ENCODE results near the gene RAD51B. TPM values are rescaled to one million over a fixed set of nuclear protein-coding genes. Genes with fewer than 3 reads are reported as not detected.

Gene RAD51B
- total and polyA plus RNA-seq, 2 experiments from 2014 or later: 11.7 to 17.8 TPM

- no peak for DNase-seq (ENCODE audit: low read depth in 1 of 2, low spot score in 1 of 2)
- H3K27ac ChIP-seq: no peak overlapping the region
- peaks cover 7% of the 10 kb centered on the region for H3K4me1 ChIP-seq (ENCODE audit: low read depth)
These were observed 696.8 kb downstream of the RAD51B start for GRCh38 chr14:68516342-68516741.

GRCh38 chr14:68518166-68518565, 698.6 kb downstream of the RAD51B start:
- Histone ChIP-seq H3K4me3 (no peak overlapping the region), H3K4me1 (ENCODE audit: low read depth) (peaks cover 10% of the 10 kb centered on the region), H3K36me3 (no peaks in the 10 kb centered on the region), H3K9me3 (ENCODE audit: low read depth) (no peaks in the 10 kb centered on the region), H3K27ac (no peak overlapping the region), H3K27me3 (no peaks in the 10 kb centered on the region)
- DNase-seq (ENCODE audit: low read depth in 1 of 2, low spot score in 1 of 2): no peak
- no peak for TF ChIP-seq CTCF (IDR thresholded peaks at IDR 0.05; ENCODE audit: low read depth, low read length)

More at GRCh38 chr14:68516342-68516741, 696.8 kb downstream of the RAD51B start:
- TF ChIP-seq CTCF (IDR thresholded peaks at IDR 0.05; ENCODE audit: low read depth, low read length): no peak
- H3K36me3 ChIP-seq: no peaks in the 10 kb centered on the region
- H3K27me3 ChIP-seq: no peaks in the 10 kb centered on the region
- no peaks in the 10 kb centered on the region for H3K9me3 ChIP-seq (ENCODE audit: low read depth)
- no peak overlapping the region for H3K4me3 ChIP-seq

GRCh38 chr14:68518761-68519670, 699.4 kb downstream of the RAD51B start:
- no peak for TF ChIP-seq CTCF (IDR thresholded peaks at IDR 0.05; ENCODE audit: low read depth, low read length)
- H3K36me3 ChIP-seq: no peaks in the 10 kb centered on the region
- H3K27ac ChIP-seq: no peak overlapping the region
- no peak overlapping the region for H3K4me3 ChIP-seq
- H3K9me3 ChIP-seq (ENCODE audit: low read depth): no peaks in the 10 kb centered on the region
- H3K4me1 ChIP-seq (ENCODE audit: low read depth): peaks cover 12% of the 10 kb centered on the region
- no peaks in the 10 kb centered on the region for H3K27me3 ChIP-seq
- DNase-seq (ENCODE audit: low read depth in 1 of 2, low spot score in 1 of 2): peak in 1 of 2 donors; percentile 84

GRCh38 chr14:68519671-68520187, 700.1 kb downstream of the RAD51B start:
- Histone ChIP-seq H3K36me3 (no peaks in the 10 kb centered on the region), H3K4me1 (ENCODE audit: low read depth) (peaks cover 12% of the 10 kb centered on the region), H3K27me3 (no peaks in the 10 kb centered on the region), H3K27ac (no peak overlapping the region), H3K9me3 (ENCODE audit: low read depth) (no peaks in the 10 kb centered on the region), H3K4me3 (no peak overlapping the region)
- no peak for TF ChIP-seq CTCF (IDR thresholded peaks at IDR 0.05; ENCODE audit: low read depth, low read length)
- no peak for DNase-seq (ENCODE audit: low read depth in 1 of 2, low spot score in 1 of 2)

- Histone ChIP-seq H3K27me3 (no peaks in the 10 kb centered on the region), H3K4me1 (ENCODE audit: low read depth) (peaks cover 12% of the 10 kb centered on the region), H3K27ac (no peak overlapping the region), H3K36me3 (no peaks in the 10 kb centered on the region), H3K9me3 (ENCODE audit: low read depth) (no peaks in the 10 kb centered on the region), H3K4me3 (no peak overlapping the region)
- TF ChIP-seq CTCF (IDR thresholded peaks at IDR 0.05; ENCODE audit: low read depth, low read length): no peak
- DNase-seq (ENCODE audit: low read depth in 1 of 2, low spot score in 1 of 2): no peak
These were observed 701.3 kb downstream of the RAD51B start for GRCh38 chr14:68520637-68521556.
